Measurements from ENCODE around the gene LRRC75B. TPM values are rescaled to one million over a fixed set of nuclear protein-coding genes. Genes with fewer than 3 reads are reported as not detected.

LRRC75B gene
- total and polyA plus RNA-seq, 2 of the 8 experiments (the other 6 are each of a cell fraction or from before 2014, with no cell fraction given), result 12.2 to 26.6 TPM

DNA sequence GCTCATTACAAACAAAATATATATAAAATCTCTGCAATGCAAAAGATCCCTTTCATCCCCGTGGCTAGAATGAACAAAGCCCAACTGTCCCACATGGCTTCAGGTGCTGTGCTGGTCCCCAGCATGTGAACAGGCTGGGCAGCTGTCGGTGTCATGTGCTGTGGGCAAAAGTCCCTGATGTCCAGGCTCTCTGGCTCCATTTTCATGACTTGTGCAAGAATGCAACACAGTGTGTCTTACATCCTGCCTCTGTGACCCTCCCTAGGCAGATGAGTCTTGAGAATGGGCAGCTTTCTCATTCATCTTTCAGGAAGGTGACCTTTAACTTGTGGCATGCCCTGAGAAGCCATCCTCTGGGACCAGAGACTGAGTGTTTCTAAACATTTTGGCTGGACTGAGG, 52.4 kb downstream of the LRRC75B start:
- no peak overlapping the region for H2BK20ac ChIP-seq (ENCODE audit: low read length)
- H3K79me2 ChIP-seq (ENCODE audit: control insufficient read depth in 1 of 2, insufficient read depth in 2 of 2, low read length in 2 of 2), result no peaks in the 10 kb centered on the region
- H3K4me1 ChIP-seq (replicated peaks in 1 of 4; ENCODE audit: control insufficient read depth in 3 of 4, insufficient read depth in 4 of 4, low read length in 3 of 4), result no peaks in the 10 kb centered on the region
- H3K56ac ChIP-seq (replicated peaks; ENCODE audit: insufficient read length, low read depth, low read length), result no peak overlapping the region
- H3K18ac ChIP-seq (ENCODE audit: extremely low read depth, low read length), result no peak overlapping the region
- H3K23ac ChIP-seq (ENCODE audit: insufficient read length), result no peak overlapping the region
- no peak overlapping the region for H4K91ac ChIP-seq (replicated peaks; ENCODE audit: insufficient read length, low read length)
- no peaks in the 10 kb centered on the region; a peak in 1 of 7 replicates for H3K27me3 ChIP-seq (replicated peaks in 1 of 4; ENCODE audit: control insufficient read depth in 3 of 4, extremely low read depth in 1 of 4, insufficient read depth in 3 of 4, low read length in 3 of 4)
- H3K4ac ChIP-seq (replicated peaks; ENCODE audit: insufficient read length, low read depth, low read length), result no peak overlapping the region
- no peak overlapping the region for H3K4me2 ChIP-seq (ENCODE audit: insufficient read depth in 1 of 2, low read depth in 2 of 2, low read length in 2 of 2)
- no peak overlapping the region for H2BK15ac ChIP-seq (ENCODE audit: low read length)
- FAIRE-seq, result no peak
- H3K36me3 ChIP-seq (ENCODE audit: control insufficient read depth in 2 of 4, insufficient read depth in 4 of 4, low read length in 3 of 4), result peaks cover 14 to 39% (median 23%) of the 10 kb centered on the region in 4 experiments
- no peak overlapping the region for H4K5ac ChIP-seq (ENCODE audit: insufficient read length, low read depth, low read length)
- ChIA-PET POLR2A (ENCODE audit: partially characterized antibody) (interaction anchor here (0.5 to 1.9 kb wide), 4 partner anchors 10 to 135 kb away, joined by 3 to 13 read pairs (median 3); partner anchors contain the start of genes GUCD1, LRRC75B and SNRPD3), CTCF (ENCODE audit: partially characterized antibody) (interaction anchor here (1.2 to 2.2 kb wide), 5 partner anchors 9 to 119 kb away, joined by 3 to 11 read pairs (median 5); no protein-coding TSS in a partner anchor)
- no peak overlapping the region for H2BK5ac ChIP-seq (ENCODE audit: low read depth, low read length)
- no peak overlapping the region for H3K4me3 ChIP-seq (ENCODE audit: extremely low read depth in 1 of 4, insufficient read depth in 2 of 4, low read depth in 3 of 4, low read length in 4 of 4)
- peaks cover 0 to 8% of the 10 kb centered on the region in 2 experiments for H4K20me1 ChIP-seq (replicated peaks in 1 of 2; ENCODE audit: control insufficient read depth in 1 of 2, insufficient read depth in 2 of 2, low read length in 2 of 2)
- H2BK120ac ChIP-seq (replicated peaks; ENCODE audit: low read depth, low read length), result no peak overlapping the region
- no peak overlapping the region for H3K14ac ChIP-seq (ENCODE audit: insufficient read length)
- no peaks in the 10 kb centered on the region for H3K23me2 ChIP-seq (ENCODE audit: low read depth, low read length)
- no peaks in the 10 kb centered on the region for H3K79me1 ChIP-seq (ENCODE audit: low read depth, low read length)
- no peak for DNase-seq (ENCODE audit: low read depth in 1 of 2, low spot score in 2 of 2)
- H3K9me3 ChIP-seq (ENCODE audit: insufficient read depth in 2 of 2, low read depth in 1 of 2, low read length in 1 of 2), result no peaks in the 10 kb centered on the region
- H3K9ac ChIP-seq (replicated peaks in 1 of 4; ENCODE audit: extremely low read depth in 1 of 4, low read depth in 3 of 4, low read length in 3 of 4), result no peak overlapping the region
- no peak overlapping the region for H2AFZ ChIP-seq (ENCODE audit: low read length)
- H2AK5ac ChIP-seq (ENCODE audit: low read depth, low read length), result no peak overlapping the region
- no peak overlapping the region for H4K8ac ChIP-seq (ENCODE audit: extremely low read depth, insufficient read depth, low read length)
- no peak overlapping the region for H2BK12ac ChIP-seq (ENCODE audit: low read depth, low read length)
- whole genome bisulfite sequencing, 2 experiments (ENCODE audit: extremely low coverage in 1 of 2, insufficient coverage in 1 of 2, insufficient read length in 1 of 2, insufficient replicate concordance in 2 of 2, low coverage in 1 of 2, low lambda C conversion rate in 2 of 2, missing lambda C conversion rate in 1 of 2), result 87% methylated on average over 2 of the region's 2 CpGs; no CpG with 5 or more reads in 1 of the 2 experiments
- H3K27ac ChIP-seq (ENCODE audit: low read depth, low read length), result no peak overlapping the region
